GM18505 (cell line): ENCODE measurements around the gene SPINK1.
"Not testable (repeated sequence)": the region's sequence is repeated elsewhere in the genome, so short reads cannot be mapped to it uniquely, and the experiment has no call there.

Experiments
- ATAC-seq: cut with Tn5 transposase; IDR thresholded peaks from one replicate; pipeline ENCODE4 v1.9.1; 2021; ENCODE audit not compliant: unreplicated experiment
- POLR2A ChIP-seq: IDR thresholded peaks from 4 replicates; pipeline ENCODE4 v1.6.1; 2011; ENCODE audit warnings: borderline replicate concordance; ENCODE audit not compliant: insufficient read depth, insufficient read length; ENCODE audit errors: extremely low read depth

Gene SPINK1

DNA sequence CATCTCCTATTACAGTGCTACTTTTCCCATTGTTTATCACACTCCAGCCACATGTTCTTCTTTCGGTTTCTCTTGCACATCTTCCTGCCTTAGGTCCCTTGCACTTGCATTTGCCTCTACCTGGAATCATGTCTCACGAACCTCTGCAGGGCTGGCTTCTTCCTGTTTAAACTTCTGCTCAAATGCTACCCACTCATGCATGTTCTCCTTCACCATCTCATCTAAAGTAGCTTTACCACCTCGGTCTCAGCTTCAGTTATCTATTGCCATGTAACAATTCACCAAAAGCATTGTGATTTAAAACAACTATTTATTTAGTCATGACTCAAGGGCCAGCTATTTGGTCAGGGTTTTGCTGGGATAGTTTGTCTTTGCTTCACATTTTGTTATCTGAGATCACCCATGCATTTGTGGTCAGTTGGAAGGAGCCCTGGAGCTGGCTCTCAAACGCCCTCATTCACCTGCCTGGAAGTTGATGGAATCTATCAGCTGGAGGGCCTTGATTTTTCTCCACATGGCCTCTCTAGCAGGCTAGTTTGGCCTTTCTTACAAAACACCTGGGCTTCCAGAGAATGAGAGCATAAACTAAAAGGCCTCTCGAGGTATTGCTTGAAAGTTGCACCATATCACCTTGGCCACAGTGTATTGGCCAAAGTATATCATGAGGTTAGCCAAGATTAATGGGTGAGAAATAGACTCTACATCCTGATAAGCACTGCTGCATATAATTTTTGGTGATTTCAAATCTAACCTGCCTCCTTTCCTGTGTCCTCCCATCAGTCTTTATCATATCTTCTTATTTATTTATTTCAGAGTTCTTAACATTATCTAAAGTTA is 21.4 kb downstream of the SPINK1 start:
- ATAC-seq: no peak
- no peak for TF ChIP-seq POLR2A

DNA sequence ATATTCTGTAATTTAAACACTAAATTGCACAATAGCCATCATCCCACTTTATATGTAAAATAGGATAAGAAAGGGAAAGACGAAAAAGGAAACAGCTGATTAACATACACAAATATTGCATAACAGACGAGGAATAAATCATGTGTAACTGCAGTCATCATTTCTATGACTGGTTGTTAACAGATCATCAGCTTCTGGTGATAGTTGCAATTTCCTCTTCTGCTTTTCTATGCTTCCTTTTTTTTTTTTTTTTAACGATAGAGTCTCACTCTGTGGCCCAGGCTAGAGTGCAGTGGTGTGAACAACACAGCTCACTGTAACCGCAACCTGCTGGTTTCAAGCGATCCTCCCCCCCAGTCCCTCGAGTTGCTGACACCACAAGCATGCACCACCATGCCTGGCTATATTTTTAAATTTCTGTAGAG is 26.4 kb downstream of the SPINK1 start:
- TF ChIP-seq POLR2A: no peak
- ATAC-seq: peak; percentile 96

GRCh38 chr5:147804334-147804733 is 27.1 kb downstream of the SPINK1 start:
- ATAC-seq: no peak
- TF ChIP-seq POLR2A: no peak

- ATAC-seq: no peak
- TF ChIP-seq POLR2A: no peak
Measured at GRCh38 chr5:147803926-147804325, 27.5 kb downstream of the SPINK1 start.

- not testable (repeated sequence) for ATAC-seq
Measured at GRCh38 chr5:147803161-147803560, 28.3 kb downstream of the SPINK1 start.

- ATAC-seq: no peak
- TF ChIP-seq POLR2A: no peak
Measured at GRCh38 chr5:147801461-147801860, 30.0 kb downstream of the SPINK1 start.

- TF ChIP-seq POLR2A: no peak
Measured at GRCh38 chr5:147800491-147800890, 31.0 kb downstream of the SPINK1 start.

DNA sequence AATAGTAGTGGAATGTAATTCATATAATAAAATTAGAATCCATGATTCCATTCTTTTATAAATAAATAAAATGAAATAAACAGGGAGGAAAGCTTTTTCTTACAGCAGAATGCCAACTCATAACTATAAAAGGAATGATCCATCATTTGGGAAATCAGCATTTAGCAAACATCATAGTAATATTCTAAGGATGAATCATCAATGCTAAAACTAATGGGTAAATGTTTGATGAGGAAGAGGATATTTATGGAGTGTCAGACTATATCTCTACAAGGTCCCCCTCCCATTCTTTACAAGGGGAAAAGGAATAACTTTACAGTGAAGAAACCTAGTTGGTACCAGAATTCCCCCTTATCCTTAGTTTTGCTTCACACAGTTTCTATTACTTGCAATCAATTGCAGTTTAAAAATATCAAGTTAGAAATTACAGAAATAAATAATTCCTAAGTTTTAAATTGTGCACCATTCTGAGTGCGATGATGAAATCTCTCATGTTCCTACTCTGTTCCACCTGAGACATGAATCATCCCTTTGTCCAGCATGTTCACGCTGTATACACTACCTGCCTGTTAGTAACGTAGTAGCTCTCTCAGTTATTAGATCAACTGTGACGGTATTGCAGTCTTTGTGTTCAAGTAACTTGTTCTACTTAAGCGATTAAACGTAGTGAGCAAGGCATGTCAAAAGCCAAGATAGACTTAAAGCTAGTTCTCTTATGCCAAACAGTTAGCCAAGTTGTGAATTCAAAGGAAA is 34.7 kb downstream of the SPINK1 start:
- no peak for ATAC-seq
- no peak for TF ChIP-seq POLR2A

More at GRCh38 chr5:147800491-147800890, 31.0 kb downstream of the SPINK1 start:
- no peak for ATAC-seq

DNA sequence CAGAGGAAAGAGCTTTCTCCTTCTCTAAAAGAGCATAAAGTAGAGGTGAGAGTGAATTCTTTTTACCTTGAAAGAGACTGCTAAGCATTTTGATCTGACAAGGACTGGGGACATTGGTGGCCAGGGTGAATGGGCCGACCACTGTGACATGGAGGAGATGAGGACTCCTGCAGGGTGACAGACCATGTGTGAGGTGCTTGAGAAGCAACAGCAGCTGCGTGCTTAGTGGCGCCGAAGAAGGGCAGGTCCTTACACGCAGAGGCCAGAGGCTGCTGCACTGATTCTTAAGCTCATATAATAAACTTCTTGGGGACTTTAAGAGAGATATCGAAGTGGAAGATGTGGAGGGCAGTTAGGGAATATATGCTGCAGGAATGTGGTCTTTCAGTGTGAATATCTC is 40.3 kb downstream of the SPINK1 start:
- no peak for ATAC-seq

GRCh38 chr5:147789820-147790219 is 41.7 kb downstream of the SPINK1 start:
- no peak for ATAC-seq
- no peak for TF ChIP-seq POLR2A

More for the DNA sequence above, 40.3 kb downstream of the SPINK1 start:
- TF ChIP-seq POLR2A: no peak

DNA sequence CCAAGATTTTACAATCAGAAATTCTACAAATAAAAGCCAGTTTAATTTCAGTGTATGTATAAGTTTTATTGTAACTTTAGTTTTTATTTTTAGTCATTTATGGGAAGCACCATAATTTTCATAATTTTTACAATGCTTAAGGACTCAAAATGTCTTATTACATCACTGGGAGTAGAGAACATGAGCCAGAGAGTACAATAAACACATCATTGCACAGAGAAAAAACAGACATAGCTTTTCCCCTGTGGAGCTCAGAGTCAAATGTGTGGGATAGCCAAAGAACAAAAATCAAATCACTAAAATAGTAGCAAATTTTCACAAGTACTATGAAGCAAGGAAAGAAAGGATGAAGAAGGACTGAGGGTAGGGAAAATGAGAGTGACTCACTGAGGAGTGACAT is 43.4 kb downstream of the SPINK1 start:
- no peak for ATAC-seq
- no peak for TF ChIP-seq POLR2A

- no peak for ATAC-seq
- no peak for TF ChIP-seq POLR2A
Measured at GRCh38 chr5:147786142-147786541, 45.3 kb downstream of the SPINK1 start.

- no peak for ATAC-seq
Measured at GRCh38 chr5:147784146-147784987, 47.1 kb downstream of the SPINK1 start.

DNA sequence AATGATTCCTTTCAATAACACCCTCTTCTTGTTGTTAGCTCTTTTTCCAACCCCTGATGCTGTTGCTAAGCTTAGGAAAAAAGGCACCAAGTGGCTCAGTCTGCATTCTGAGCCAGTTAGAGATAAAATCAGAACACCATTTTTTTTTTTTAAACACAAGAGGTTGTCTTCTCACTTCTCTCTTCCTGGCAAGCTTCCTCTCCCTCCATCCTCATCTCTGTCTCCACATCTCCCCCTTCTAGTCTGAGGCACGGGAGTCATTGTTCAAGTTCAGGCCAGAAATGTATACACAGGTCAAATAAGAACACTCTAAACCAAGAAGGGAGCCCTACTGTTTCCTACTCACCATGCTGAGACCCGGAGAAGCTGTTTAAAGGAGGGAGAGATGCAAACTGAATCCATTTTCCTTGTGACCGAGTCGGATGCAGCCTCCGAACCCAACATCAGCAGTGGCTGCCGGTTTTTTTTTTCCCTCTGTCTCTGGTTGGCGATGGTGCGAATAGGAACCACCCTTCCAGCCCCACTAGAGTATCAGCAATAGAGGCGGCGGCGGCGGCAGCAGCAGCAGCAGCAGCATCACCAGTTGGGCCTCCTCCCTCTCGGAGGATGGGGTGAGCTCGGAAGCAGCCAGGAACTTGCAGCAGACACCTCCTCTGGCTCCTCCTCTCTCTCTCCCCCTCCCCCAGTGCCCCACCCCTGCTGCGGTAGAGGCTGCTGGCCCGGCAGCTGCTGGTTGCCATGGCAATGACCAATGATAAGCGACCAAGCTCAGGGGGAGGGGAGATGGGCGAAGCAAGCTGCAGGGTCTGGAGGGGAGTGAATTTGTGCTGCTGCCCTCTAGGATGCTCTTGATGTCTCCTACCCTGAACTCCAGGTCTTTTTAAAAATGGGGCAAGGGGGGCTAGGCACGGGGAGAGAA is 49.1 kb downstream of the SPINK1 start, which contains the start of gene JAKMIP2:
Gene JAKMIP2 (minus strand): TSS at position 619 of the 919 bp plus-strand sequence. CDS start 110,922 bp downstream, outside the sequence.
- peak; percentile 92 for ATAC-seq
- no peak for TF ChIP-seq POLR2A

More at GRCh38 chr5:147784146-147784987, 47.1 kb downstream of the SPINK1 start:
- no peak for TF ChIP-seq POLR2A
